WTC11 (cell line): ENCODE measurements around the gene NSG1. TPM values are rescaled to one million over a fixed set of nuclear protein-coding genes. Genes with fewer than 3 reads are reported as not detected.

Experiments
- ATAC-seq: fragments of 200-7000 bp; cut with Tn5 transposase; 2 replicates; pipeline ENCODE4 v1.10.0; 2021; ENCODE audit warnings: mild to moderate bottlenecking, moderate library complexity
- CTCF ChIA-PET: fragments of 300-600 bp; sonication (Branson Sonifier 250); formaldehyde crosslinking; loops from one replicate; lab custom pipeline; 2021; ENCODE audit warnings: antibody characterized with exemption; lab: Charles Lee
- POLR2A ChIA-PET: fragments of 350-600 bp; sonication (Branson Sonifier 250); formaldehyde crosslinking; loops from one replicate; lab custom pipeline; 2021; ENCODE audit warnings: antibody characterized with exemption; lab: Charles Lee
- DNase-seq: peaks from one replicate; pipeline ENCODE4 v3.0.0; 2021; ENCODE audit warnings: low spot score
- H3K27ac Mint-ChIP-seq: 2 replicates; pipeline ENCODE4 v1.8.0; 2021; ENCODE audit warnings: mixed read lengths
- H3K27me3 Mint-ChIP-seq: 2 replicates; pipeline ENCODE4 v1.8.0; 2021; ENCODE audit warnings: low read depth, mild to moderate bottlenecking, moderate library complexity, mixed read lengths
- H3K36me3 Mint-ChIP-seq: 2 replicates; pipeline ENCODE4 v1.8.0; 2021; ENCODE audit warnings: mixed read lengths
- H3K4me1 Mint-ChIP-seq: 2 replicates; pipeline ENCODE4 v1.8.0; 2022; ENCODE audit warnings: mixed read lengths
- H3K4me3 Mint-ChIP-seq: 2 replicates; pipeline ENCODE4 v1.8.0; 2021; ENCODE audit warnings: mild to moderate bottlenecking, moderate library complexity, mixed read lengths
- H3K9me3 Mint-ChIP-seq: 2 replicates; pipeline ENCODE4 v1.8.0; 2021; ENCODE audit warnings: mixed read lengths
- ESRRA ChIP-seq: sonication (generic); formaldehyde crosslinking; IDR thresholded peaks from 2 replicates; pipeline ENCODE4 v1.8.1; 2022; ENCODE audit warnings: mild to moderate bottlenecking, missing genetic modification reagents, borderline replicate concordance
- FOXJ3 ChIP-seq: sonication (generic); formaldehyde crosslinking; IDR thresholded peaks from 2 replicates; pipeline ENCODE4 v1.9.0; 2021; ENCODE audit warnings: missing genetic modification reagents, mild to moderate bottlenecking, borderline replicate concordance
- GABPB1 ChIP-seq: sonication (generic); formaldehyde crosslinking; IDR thresholded peaks from 2 replicates; pipeline ENCODE4 v1.8.1; 2023; ENCODE audit warnings: mild to moderate bottlenecking, missing genetic modification reagents
- HMGA2 ChIP-seq: fragments of 250-450 bp; sonication (Bioruptor Pico); IDR thresholded peaks from 2 replicates; pipeline ENCODE4 v1.4.0; 2021; ENCODE audit warnings: mild to moderate bottlenecking, moderate library complexity
- KAT7 ChIP-seq: sonication (generic); formaldehyde crosslinking; IDR thresholded peaks from 2 replicates; pipeline ENCODE4 v1.8.1; 2023; ENCODE audit warnings: missing genetic modification reagents, mild to moderate bottlenecking, borderline replicate concordance
- NFE2L1 ChIP-seq: sonication (generic); formaldehyde crosslinking; IDR thresholded peaks from 2 replicates; pipeline ENCODE4 v1.8.1; 2023; ENCODE audit warnings: missing genetic modification reagents
- OVOL2 ChIP-seq: fragments of 250-450 bp; sonication (Bioruptor Pico); IDR thresholded peaks from 2 replicates; pipeline ENCODE4 v1.9.0; 2021; ENCODE audit warnings: mild to moderate bottlenecking, borderline replicate concordance
- RELA ChIP-seq: sonication (generic); formaldehyde crosslinking; IDR thresholded peaks from 2 replicates; pipeline ENCODE4 v1.8.1; 2022; ENCODE audit warnings: missing genetic modification reagents, mild to moderate bottlenecking, borderline replicate concordance
- RORB ChIP-seq: fragments of 250-450 bp; sonication (Bioruptor Pico); IDR thresholded peaks from 2 replicates; pipeline ENCODE4 v1.9.0; 2021; ENCODE audit warnings: mild to moderate bottlenecking
- SMAD4 ChIP-seq: sonication (generic); formaldehyde crosslinking; IDR thresholded peaks from 2 replicates; pipeline ENCODE4 v1.8.0; 2022; ENCODE audit warnings: mild to moderate bottlenecking, missing genetic modification reagents
- TEAD1 ChIP-seq: sonication (generic); formaldehyde crosslinking; IDR thresholded peaks from 2 replicates; pipeline ENCODE4 v1.8.0; 2022; ENCODE audit warnings: mild to moderate bottlenecking, missing genetic modification reagents
- ZBTB21 ChIP-seq: sonication (generic); formaldehyde crosslinking; IDR thresholded peaks from 2 replicates; pipeline ENCODE4 v1.8.1; 2023; ENCODE audit warnings: mild to moderate bottlenecking, missing genetic modification reagents, borderline replicate concordance
- ZNF138 ChIP-seq: sonication (generic); formaldehyde crosslinking; conservative IDR thresholded peaks from 2 replicates; pipeline ENCODE4 v1.8.1; 2022; ENCODE audit warnings: mild to moderate bottlenecking, moderate library complexity, missing genetic modification reagents
- ZNF219 ChIP-seq: sonication (generic); formaldehyde crosslinking; IDR thresholded peaks from 2 replicates; pipeline ENCODE4 v1.8.0; 2023; ENCODE audit warnings: missing genetic modification reagents, mild to moderate bottlenecking, borderline replicate concordance
- ZNF396 ChIP-seq: fragments of 250-450 bp; sonication (Bioruptor Pico); IDR thresholded peaks from 2 replicates; pipeline ENCODE4 v1.8.0; 2021; ENCODE audit warnings: mild to moderate bottlenecking, moderate library complexity, borderline replicate concordance
- ZNF671 ChIP-seq: fragments of 250-450 bp; sonication (Bioruptor Pico); IDR thresholded peaks from 2 replicates; pipeline ENCODE4 v1.8.0; 2021; ENCODE audit warnings: mild to moderate bottlenecking
- total RNA-seq: library from RNA; stranded (reverse); gene quantifications from 3 replicates; pipeline ENCODE4 v1.2.3, GENCODE V29; 2021
- TF ChIP-seq, protein P1 (sequence below): fragments of 250-450 bp; sonication (Bioruptor Pico); conservative IDR thresholded peaks from 2 replicates; pipeline ENCODE4 v1.9.0; 2021; ENCODE audit warnings: mild to moderate bottlenecking
- TF ChIP-seq, protein P2 (sequence below): fragments of 250-450 bp; sonication (Bioruptor Pico); IDR thresholded peaks from 2 replicates; pipeline ENCODE4 v1.8.0; 2021; ENCODE audit warnings: mild to moderate bottlenecking
- TF ChIP-seq, protein P3 (sequence below): fragments of 200-600 bp; IDR thresholded peaks from 2 replicates; pipeline ENCODE4 v1.8.0; 2022; ENCODE audit warnings: antibody characterized with exemption
- TF ChIP-seq, protein P4 (sequence below): sonication (generic); formaldehyde crosslinking; IDR thresholded peaks from 2 replicates; pipeline ENCODE4 v1.8.0; 2022; ENCODE audit warnings: mild to moderate bottlenecking, missing genetic modification reagents
- TF ChIP-seq, protein P5 (sequence below): fragments of 250-450 bp; sonication (Bioruptor Pico); IDR thresholded peaks from 2 replicates; pipeline ENCODE4 v1.9.0; 2021; ENCODE audit warnings: moderate library complexity, mild to moderate bottlenecking, inconsistent platforms, borderline replicate concordance
- TF ChIP-seq, protein P6 (sequence below): fragments of 250-450 bp; sonication (Bioruptor Pico); IDR thresholded peaks from 2 replicates; pipeline ENCODE4 v1.9.0; 2021; ENCODE audit warnings: mild to moderate bottlenecking
- TF ChIP-seq, protein P7 (sequence below): fragments of 250-450 bp; sonication (Bioruptor Pico); IDR thresholded peaks from 2 replicates; pipeline ENCODE4 v1.9.0; 2021; ENCODE audit warnings: mild to moderate bottlenecking

Gene NSG1
- total RNA-seq, 1 experiment from 2014 or later = 24.2 TPM

DNA sequence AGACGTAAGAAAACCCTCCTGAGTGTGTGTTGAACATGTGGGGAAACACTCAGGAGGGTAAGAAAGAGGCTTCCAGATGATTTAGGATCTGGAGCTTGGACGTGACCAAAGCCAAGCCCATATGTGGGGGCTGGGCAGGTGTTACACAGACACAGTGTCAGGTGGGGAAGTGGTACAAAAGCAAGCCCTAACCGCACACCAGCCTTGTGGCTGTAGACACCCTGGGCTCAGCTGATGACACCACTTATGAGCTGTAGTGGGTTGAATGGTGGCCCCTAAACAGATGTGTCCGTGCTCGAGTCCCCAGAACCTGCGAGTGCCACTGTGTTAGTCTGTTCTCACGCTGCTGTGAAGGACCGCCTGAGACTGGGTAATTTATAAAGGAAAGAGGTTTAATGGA is 25.0 kb upstream of the NSG1 start:
- Mint-ChIP-seq H3K27me3 (peaks cover 10% of the 10 kb centered on the region), H3K4me1 (0 out of 2 replicates have a peak, but pooled peaks cover 2% of the 10 kb centered on the region), H3K9me3 (peaks cover 25% of the 10 kb centered on the region), H3K36me3 (peaks cover 3% of the 10 kb centered on the region), H3K4me3 (no peak overlapping the region)
- POLR2A ChIA-PET = no interaction called here
- TF ChIP-seq OVOL2 (CRISPR knock-in tag) = no peak
- TF ChIP-seq ZNF671 (CRISPR knock-in tag) = no peak
- TF ChIP-seq, protein P1, sequence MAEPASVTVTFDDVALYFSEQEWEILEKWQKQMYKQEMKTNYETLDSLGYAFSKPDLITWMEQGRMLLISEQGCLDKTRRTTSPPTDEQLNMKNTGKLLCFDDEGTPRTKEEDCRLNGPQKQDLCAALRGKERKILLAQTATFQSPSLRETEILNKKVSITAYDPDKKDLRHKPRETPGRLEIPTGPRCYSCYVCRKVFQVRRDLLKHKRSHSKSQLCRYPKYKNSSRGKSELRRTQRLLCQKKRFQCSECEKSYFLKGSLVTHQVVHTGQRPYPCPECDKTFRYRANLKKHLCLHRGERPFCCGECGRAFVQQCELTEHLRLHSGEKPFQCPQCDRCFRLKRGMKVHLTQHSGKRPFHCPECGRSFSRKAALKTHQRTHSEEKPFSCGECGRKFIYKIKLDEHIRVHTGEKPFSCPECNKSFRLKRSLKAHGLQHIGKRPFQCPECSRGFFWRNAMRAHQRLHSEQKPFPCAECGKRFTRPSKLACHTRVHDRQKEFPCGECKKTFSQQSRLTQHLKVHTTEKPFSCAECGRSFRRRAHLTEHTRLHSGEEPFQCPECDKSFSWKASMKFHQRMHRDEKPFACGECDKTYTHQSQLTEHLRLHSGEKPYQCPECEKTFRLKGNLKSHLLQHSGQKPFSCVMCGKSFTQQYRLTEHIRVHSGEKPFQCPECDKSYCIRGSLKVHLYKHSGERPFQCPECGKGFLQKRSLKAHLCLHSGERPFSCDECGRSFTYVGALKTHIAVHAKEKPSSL (CRISPR knock-in tag) = no peak
- TF ChIP-seq, protein P2, sequence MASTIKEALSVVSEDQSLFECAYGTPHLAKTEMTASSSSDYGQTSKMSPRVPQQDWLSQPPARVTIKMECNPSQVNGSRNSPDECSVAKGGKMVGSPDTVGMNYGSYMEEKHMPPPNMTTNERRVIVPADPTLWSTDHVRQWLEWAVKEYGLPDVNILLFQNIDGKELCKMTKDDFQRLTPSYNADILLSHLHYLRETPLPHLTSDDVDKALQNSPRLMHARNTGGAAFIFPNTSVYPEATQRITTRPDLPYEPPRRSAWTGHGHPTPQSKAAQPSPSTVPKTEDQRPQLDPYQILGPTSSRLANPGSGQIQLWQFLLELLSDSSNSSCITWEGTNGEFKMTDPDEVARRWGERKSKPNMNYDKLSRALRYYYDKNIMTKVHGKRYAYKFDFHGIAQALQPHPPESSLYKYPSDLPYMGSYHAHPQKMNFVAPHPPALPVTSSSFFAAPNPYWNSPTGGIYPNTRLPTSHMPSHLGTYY (CRISPR knock-in tag) = no peak
- TF ChIP-seq, protein P3, sequence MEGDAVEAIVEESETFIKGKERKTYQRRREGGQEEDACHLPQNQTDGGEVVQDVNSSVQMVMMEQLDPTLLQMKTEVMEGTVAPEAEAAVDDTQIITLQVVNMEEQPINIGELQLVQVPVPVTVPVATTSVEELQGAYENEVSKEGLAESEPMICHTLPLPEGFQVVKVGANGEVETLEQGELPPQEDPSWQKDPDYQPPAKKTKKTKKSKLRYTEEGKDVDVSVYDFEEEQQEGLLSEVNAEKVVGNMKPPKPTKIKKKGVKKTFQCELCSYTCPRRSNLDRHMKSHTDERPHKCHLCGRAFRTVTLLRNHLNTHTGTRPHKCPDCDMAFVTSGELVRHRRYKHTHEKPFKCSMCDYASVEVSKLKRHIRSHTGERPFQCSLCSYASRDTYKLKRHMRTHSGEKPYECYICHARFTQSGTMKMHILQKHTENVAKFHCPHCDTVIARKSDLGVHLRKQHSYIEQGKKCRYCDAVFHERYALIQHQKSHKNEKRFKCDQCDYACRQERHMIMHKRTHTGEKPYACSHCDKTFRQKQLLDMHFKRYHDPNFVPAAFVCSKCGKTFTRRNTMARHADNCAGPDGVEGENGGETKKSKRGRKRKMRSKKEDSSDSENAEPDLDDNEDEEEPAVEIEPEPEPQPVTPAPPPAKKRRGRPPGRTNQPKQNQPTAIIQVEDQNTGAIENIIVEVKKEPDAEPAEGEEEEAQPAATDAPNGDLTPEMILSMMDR = no peak
- no peak for TF ChIP-seq RORB (CRISPR knock-in tag)
- TF ChIP-seq, protein P4, sequence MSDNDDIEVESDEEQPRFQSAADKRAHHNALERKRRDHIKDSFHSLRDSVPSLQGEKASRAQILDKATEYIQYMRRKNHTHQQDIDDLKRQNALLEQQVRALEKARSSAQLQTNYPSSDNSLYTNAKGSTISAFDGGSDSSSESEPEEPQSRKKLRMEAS (CRISPR knock-in tag) = no peak
- no peak for TF ChIP-seq NFE2L1 (CRISPR knock-in tag)
- TF ChIP-seq GABPB1 = no peak
- TF ChIP-seq ESRRA (CRISPR knock-in tag) = no peak
- TF ChIP-seq, protein P5, sequence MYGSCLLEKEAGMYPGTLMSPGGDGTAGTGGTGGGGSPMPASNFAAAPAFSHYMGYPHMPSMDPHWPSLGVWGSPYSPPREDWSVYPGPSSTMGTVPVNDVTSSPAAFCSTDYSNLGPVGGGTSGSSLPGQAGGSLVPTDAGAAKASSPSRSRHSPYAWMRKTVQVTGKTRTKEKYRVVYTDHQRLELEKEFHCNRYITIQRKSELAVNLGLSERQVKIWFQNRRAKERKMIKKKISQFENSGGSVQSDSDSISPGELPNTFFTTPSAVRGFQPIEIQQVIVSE (CRISPR knock-in tag) = no peak
- no peak for TF ChIP-seq HMGA2 (CRISPR knock-in tag)
- no peak for TF ChIP-seq FOXJ3 (CRISPR knock-in tag)
- TF ChIP-seq SMAD4 (CRISPR knock-in tag) = no peak
- no peak for TF ChIP-seq RELA (CRISPR knock-in tag)
- TF ChIP-seq, protein P6, sequence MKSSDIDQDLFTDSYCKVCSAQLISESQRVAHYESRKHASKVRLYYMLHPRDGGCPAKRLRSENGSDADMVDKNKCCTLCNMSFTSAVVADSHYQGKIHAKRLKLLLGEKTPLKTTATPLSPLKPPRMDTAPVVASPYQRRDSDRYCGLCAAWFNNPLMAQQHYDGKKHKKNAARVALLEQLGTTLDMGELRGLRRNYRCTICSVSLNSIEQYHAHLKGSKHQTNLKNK (CRISPR knock-in tag) = no peak
- TF ChIP-seq TEAD1 (CRISPR knock-in tag) = no peak
- TF ChIP-seq ZNF219 (CRISPR knock-in tag) = no peak
- no peak for TF ChIP-seq ZNF138 (CRISPR knock-in tag)
- TF ChIP-seq, all 79 proteins: peak for 0
- CTCF ChIA-PET = no interaction called here
- DNase-seq = no peak
- no peak overlapping the region; the same call in 1 of the 2 replicates for H3K27ac Mint-ChIP-seq
- ATAC-seq = no peak

DNA sequence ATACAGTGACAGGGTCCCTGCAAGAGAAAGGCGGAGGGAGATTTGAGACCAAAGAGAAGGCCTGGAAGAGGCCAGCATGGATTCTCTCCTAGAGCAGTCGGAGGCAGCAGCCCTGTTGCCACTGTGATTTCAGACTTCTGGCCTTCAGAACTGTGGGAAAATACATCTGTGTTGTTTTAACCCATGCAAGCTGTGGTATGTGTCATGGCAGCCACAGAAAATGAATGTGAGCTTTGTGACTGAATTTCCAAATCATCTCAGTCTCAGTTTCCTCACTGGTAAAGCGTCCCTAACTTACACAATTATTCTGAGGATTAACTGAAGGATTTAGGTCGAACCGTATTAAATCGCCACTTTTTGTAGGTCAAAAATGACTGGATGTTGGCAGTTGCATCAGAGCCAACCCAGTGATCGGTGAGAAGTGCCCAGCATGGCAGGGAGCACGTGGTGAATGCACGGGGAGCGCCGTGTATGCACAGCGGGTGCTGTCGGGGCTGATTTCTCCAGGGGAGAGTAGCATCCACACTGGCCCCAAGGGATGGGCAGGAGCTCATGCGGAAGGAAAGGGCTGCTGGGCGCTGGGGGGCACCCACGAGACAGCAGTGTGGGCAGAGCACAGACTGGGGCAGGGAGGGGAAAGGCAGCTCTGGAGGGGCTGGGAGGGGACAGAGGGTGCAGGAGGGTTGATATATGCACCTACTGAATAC is 23.8 kb upstream of the NSG1 start:
- Mint-ChIP-seq H3K36me3 (peaks cover 3% of the 10 kb centered on the region), H3K27me3 (peaks cover 10% of the 10 kb centered on the region), H3K4me3 (no peak overlapping the region), H3K4me1 (0 out of 2 replicates have a peak, but pooled peaks cover 2% of the 10 kb centered on the region), H3K9me3 (peaks cover 28% of the 10 kb centered on the region), H3K27ac (no peak overlapping the region)
- peak; percentile 41 for ATAC-seq
- ChIA-PET CTCF (interaction anchor here (0.6 to 1.1 kb wide), 5 partner anchors 17 to 118 kb away, joined by 3 to 5 read pairs (median 3); no protein-coding TSS in a partner anchor), POLR2A (no interaction called here)
- DNase-seq = no peak
- TF ChIP-seq, protein P5 (CRISPR knock-in tag) = no peak
- TF ChIP-seq, protein P7, sequence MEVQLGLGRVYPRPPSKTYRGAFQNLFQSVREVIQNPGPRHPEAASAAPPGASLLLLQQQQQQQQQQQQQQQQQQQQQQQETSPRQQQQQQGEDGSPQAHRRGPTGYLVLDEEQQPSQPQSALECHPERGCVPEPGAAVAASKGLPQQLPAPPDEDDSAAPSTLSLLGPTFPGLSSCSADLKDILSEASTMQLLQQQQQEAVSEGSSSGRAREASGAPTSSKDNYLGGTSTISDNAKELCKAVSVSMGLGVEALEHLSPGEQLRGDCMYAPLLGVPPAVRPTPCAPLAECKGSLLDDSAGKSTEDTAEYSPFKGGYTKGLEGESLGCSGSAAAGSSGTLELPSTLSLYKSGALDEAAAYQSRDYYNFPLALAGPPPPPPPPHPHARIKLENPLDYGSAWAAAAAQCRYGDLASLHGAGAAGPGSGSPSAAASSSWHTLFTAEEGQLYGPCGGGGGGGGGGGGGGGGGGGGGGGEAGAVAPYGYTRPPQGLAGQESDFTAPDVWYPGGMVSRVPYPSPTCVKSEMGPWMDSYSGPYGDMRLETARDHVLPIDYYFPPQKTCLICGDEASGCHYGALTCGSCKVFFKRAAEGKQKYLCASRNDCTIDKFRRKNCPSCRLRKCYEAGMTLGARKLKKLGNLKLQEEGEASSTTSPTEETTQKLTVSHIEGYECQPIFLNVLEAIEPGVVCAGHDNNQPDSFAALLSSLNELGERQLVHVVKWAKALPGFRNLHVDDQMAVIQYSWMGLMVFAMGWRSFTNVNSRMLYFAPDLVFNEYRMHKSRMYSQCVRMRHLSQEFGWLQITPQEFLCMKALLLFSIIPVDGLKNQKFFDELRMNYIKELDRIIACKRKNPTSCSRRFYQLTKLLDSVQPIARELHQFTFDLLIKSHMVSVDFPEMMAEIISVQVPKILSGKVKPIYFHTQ = no peak
- TF ChIP-seq ZNF219 (CRISPR knock-in tag) = no peak
- TF ChIP-seq ZBTB21 (CRISPR knock-in tag) = no peak
- TF ChIP-seq KAT7 (CRISPR knock-in tag) = no peak
- no peak for TF ChIP-seq ZNF396
- no peak for TF ChIP-seq HMGA2 (CRISPR knock-in tag)
